ENCODE data around the gene PROK1.
A peak's percentile ranks its signal among the peaks of the same experiment; 100 is the strongest.
"Not testable (repeated sequence)": the region's sequence is repeated elsewhere in the genome, so short reads cannot be mapped to it uniquely, and the experiment has no call there.

Gene PROK1

GRCh38 chr1:110434946-110435345 is 16.0 kb upstream of the PROK1 start:
- DNase-seq: no peak

- DNase-seq: no peak
These were observed 14.3 kb upstream of the PROK1 start for GRCh38 chr1:110436635-110437034.

GRCh38 chr1:110437645-110438299 is 13.2 kb upstream of the PROK1 start:
- not testable (repeated sequence) for DNase-seq

GRCh38 chr1:110438893-110439292 is 12.1 kb upstream of the PROK1 start:
- DNase-seq: no peak

- not testable (repeated sequence) for DNase-seq
These were observed 11.1 kb upstream of the PROK1 start for GRCh38 chr1:110439873-110440272.

- no peak for DNase-seq
These were observed 10.1 kb upstream of the PROK1 start for GRCh38 chr1:110440877-110441276.

GRCh38 chr1:110441888-110442287 is 9.1 kb upstream of the PROK1 start:
- no peak for DNase-seq

GRCh38 chr1:110443451-110443850 is 7.5 kb upstream of the PROK1 start:
- no peak for DNase-seq

GRCh38 chr1:110444561-110444960 is 6.4 kb upstream of the PROK1 start:
- DNase-seq: no peak

- DNase-seq: no peak
These were observed 993 bp upstream of the PROK1 start for GRCh38 chr1:110449661-110450651.

GRCh38 chr1:110452330-110452729 is 1.4 kb downstream of the PROK1 start:
- DNase-seq: no peak

GRCh38 chr1:110453829-110454228 is 2.9 kb downstream of the PROK1 start:
- DNase-seq: no peak

GRCh38 chr1:110454328-110454727 is 3.4 kb downstream of the PROK1 start:
- no peak for DNase-seq

- no peak for DNase-seq
These were observed 4.2 kb downstream of the PROK1 start for GRCh38 chr1:110455151-110455550.

GRCh38 chr1:110457206-110457605 is 6.3 kb downstream of the PROK1 start:
- no peak for DNase-seq

- DNase-seq: peak; percentile 78
These were observed 9.6 kb downstream of the PROK1 start for GRCh38 chr1:110460253-110461220.

- no peak for DNase-seq
These were observed 11.1 kb downstream of the PROK1 start for GRCh38 chr1:110462093-110462492.

GRCh38 chr1:110462964-110463363 is 12.0 kb downstream of the PROK1 start:
- no peak for DNase-seq

GRCh38 chr1:110463725-110464124 is 12.8 kb downstream of the PROK1 start:
- DNase-seq: no peak

- DNase-seq: no peak
These were observed 13.4 kb downstream of the PROK1 start for GRCh38 chr1:110464340-110464739.

- DNase-seq: peak; percentile 88
These were observed 14.3 kb downstream of the PROK1 start for GRCh38 chr1:110465038-110465813.

- DNase-seq: no peak
These were observed 14.9 kb downstream of the PROK1 start for GRCh38 chr1:110465814-110466380.

Measured in NCI-H2171 (cell line).